H1 (cell line): ENCODE data around the gene TSC22D3. TPM values are rescaled to one million over a fixed set of nuclear protein-coding genes. Genes with fewer than 3 reads are reported as not detected.

Experiments used
- ATF3 ChIP-seq: IDR thresholded peaks from 2 replicates; pipeline ENCODE4 v1.6.1; 2011; ENCODE audit warnings: low read depth, mild to moderate bottlenecking, low read length; ENCODE audit not compliant: insufficient read depth
- CBX8 ChIP-seq: fragments of 300-800, 300-1000 bp; sonication (generic); IDR thresholded peaks from 2 replicates; pipeline ENCODE4 v1.7.1; 2016; ENCODE audit warnings: low read depth, low read length, borderline replicate concordance
- CHD7 ChIP-seq: fragments of 300-600 bp; sonication (generic); IDR thresholded peaks from 2 replicates; pipeline ENCODE4 v1.7.1; 2012; ENCODE audit warnings: low read length, moderate library complexity, mild to moderate bottlenecking, inconsistent platforms; ENCODE audit not compliant: insufficient replicate concordance
- E2F6 ChIP-seq: IDR thresholded peaks from 2 replicates; pipeline ENCODE4 v1.6.1; 2012; ENCODE audit warnings: inconsistent platforms
- EGR1 ChIP-seq: IDR thresholded peaks from 2 replicates; pipeline ENCODE4 v1.6.1; 2011; ENCODE audit warnings: low read depth, low read length, borderline replicate concordance
- JUND ChIP-seq: IDR thresholded peaks from 2 replicates; pipeline ENCODE4 v1.6.1; 2011; ENCODE audit warnings: mild to moderate bottlenecking, improper control_type of control experiment, low read length
- KDM1A ChIP-seq: fragments of 200-600, 300-600 bp; sonication (generic); IDR thresholded peaks from 2 replicates; pipeline ENCODE4 v1.7.1; 2016; ENCODE audit warnings: mild to moderate bottlenecking, low read length, borderline replicate concordance
- MAX ChIP-seq: IDR thresholded peaks from 2 replicates; pipeline ENCODE4 v1.6.1; 2012; ENCODE audit warnings: inconsistent platforms
- SAP30 ChIP-seq: fragments of 300-600 bp; sonication (generic); IDR thresholded peaks from 2 replicates; pipeline ENCODE4 v1.7.1; 2012; ENCODE audit warnings: low read length, moderate library complexity, mild to moderate bottlenecking, inconsistent platforms; ENCODE audit not compliant: insufficient read depth, insufficient replicate concordance
- TBP ChIP-seq: IDR thresholded peaks from 2 replicates; pipeline ENCODE4 v1.6.1; 2011; ENCODE audit warnings: low read depth, low read length, improper control_type of control experiment
- TEAD4 ChIP-seq: IDR thresholded peaks from 2 replicates; pipeline ENCODE4 v1.6.1; 2012; ENCODE audit warnings: low read depth, low read length, inconsistent platforms, mixed read lengths
- polyA plus RNA-seq, 7 experiments: library from polyadenylated mRNA; depleted of rRNA in 3 of 7; stranded (reverse) in 5 of 7; unstranded in 2 of 7; fragments of >200 nt in 5 of 7; fragments of 200-250 nt in 2 of 7; gene quantifications; 1 replicate in 5 of 7; 2 replicates in 1 of 7; 4 replicates in 1 of 7; pipeline versions ENCODE4 v1.2.1 to v1.2.3, GENCODE V29; 2011 to 2013; ENCODE audit warnings: missing spikeins in 2 of 7, mixed read lengths in 2 of 7
- total RNA-seq: library from RNA; stranded (reverse); fragmentation: NEBNext Ultra II Directional; extraction: Animal tissue kit (Norgen Biotek cat#: 25700); gene quantifications from 2 replicates; pipeline ENCODE4 v1.2.1, GENCODE V29; 2021

TSC22D3 gene
- total and polyA plus RNA-seq, 2 of the 8 experiments (the other 6 are each of a cell fraction or from before 2014, with no cell fraction given): 7.6 to 12.9 TPM

- TF ChIP-seq CHD7: no peak
- TF ChIP-seq SAP30: no peak
- TF ChIP-seq E2F6: no peak
- TF ChIP-seq ATF3: no peak
- TF ChIP-seq EGR1: no peak
- TF ChIP-seq TEAD4: no peak
- no peak for TF ChIP-seq JUND
- no peak for TF ChIP-seq CBX8
- no peak for TF ChIP-seq TBP
- TF ChIP-seq MAX: no peak
- TF ChIP-seq KDM1A: no peak
Observed at GRCh38 chrX:107777536-107777832, 1.9 kb upstream of the TSC22D3 start, which contains the start of gene NCBP2L (continued).
